GM23338 (cell line): ENCODE results near the gene CEP89. TPM values are rescaled to one million over a fixed set of nuclear protein-coding genes. Genes with fewer than 3 reads are reported as not detected.

ENCODE experiments used
- ATAC-seq: fragments of 200-7000 bp; cut with Tn5 transposase; 3 replicates; pipeline ENCODE4 v1.9.1; 2020
- DNase-seq: peaks from one replicate; pipeline ENCODE4 v3.0.0-alpha.2; 2015; ENCODE audit warnings: low spot score
- H2AFZ ChIP-seq: fragments of 200-600 bp; sonication (generic); 2 replicates; pipeline ENCODE4 v1.8.0; 2016; ENCODE audit warnings: antibody characterized with exemption, mild to moderate bottlenecking, moderate library complexity
- H3F3A ChIP-seq: fragments of 200-600 bp; sonication (generic); replicated peaks from 2 replicates; pipeline ENCODE4 v1.8.0; 2017; ENCODE audit warnings: antibody characterized with exemption, mixed run types, low read depth
- H3K27ac ChIP-seq: fragments of 200-600 bp; sonication (generic); 2 replicates; pipeline ENCODE4 v1.6.1; 2016; ENCODE audit warnings: low read depth
- H3K27me3 ChIP-seq: fragments of 200-600 bp; sonication (generic); 2 replicates; pipeline ENCODE4 v1.8.0; 2016; ENCODE audit warnings: mild to moderate bottlenecking, mixed run types, moderate library complexity; ENCODE audit not compliant: insufficient read depth
- H3K36me3 ChIP-seq: fragments of 200-600 bp; sonication (generic); 2 replicates; pipeline ENCODE4 v1.8.0; 2016; ENCODE audit warnings: mild to moderate bottlenecking; ENCODE audit not compliant: insufficient read depth
- H3K4me1 ChIP-seq: fragments of 200-600 bp; sonication (generic); 2 replicates; pipeline ENCODE4 v1.8.0; 2016; ENCODE audit warnings: mild to moderate bottlenecking, moderate library complexity; ENCODE audit not compliant: insufficient read depth
- H3K4me2 ChIP-seq: fragments of 200-600 bp; sonication (generic); 2 replicates; pipeline ENCODE4 v1.7.1; 2017; ENCODE audit warnings: mixed run types
- H3K4me3 ChIP-seq: fragments of 200-600 bp; sonication (generic); 2 replicates; pipeline ENCODE4 v1.6.1; 2016; ENCODE audit warnings: mixed run types
- H3K79me2 ChIP-seq: fragments of 200-600 bp; sonication (generic); replicated peaks from 2 replicates; pipeline ENCODE4 v1.8.0; 2017; ENCODE audit warnings: mild to moderate bottlenecking; ENCODE audit not compliant: insufficient read depth
- H3K9me2 ChIP-seq: fragments of 200-600 bp; sonication (generic); 2 replicates; pipeline ENCODE4 v1.8.0; 2017; ENCODE audit not compliant: insufficient read depth
- H4K20me1 ChIP-seq: fragments of 200-600 bp; sonication (generic); replicated peaks from 2 replicates; pipeline ENCODE4 v1.8.0; 2017; ENCODE audit warnings: mild to moderate bottlenecking; ENCODE audit not compliant: insufficient read depth
- H3K27ac Mint-ChIP-seq: 2 replicates; pipeline ENCODE4 v1.8.0; 2020; ENCODE audit warnings: inconsistent platforms, mild to moderate bottlenecking, moderate library complexity, mixed read lengths
- H3K27me3 Mint-ChIP-seq: 3 replicates; pipeline ENCODE4 v1.8.0; 2022; ENCODE audit warnings: low read depth, mild to moderate bottlenecking, moderate library complexity, mixed read lengths, inconsistent platforms; ENCODE audit not compliant: insufficient read depth, poor library complexity
- H3K36me3 Mint-ChIP-seq: 3 replicates; pipeline ENCODE4 v1.8.0; 2021; ENCODE audit warnings: low read depth, mild to moderate bottlenecking, inconsistent platforms, moderate library complexity, mixed read lengths
- H3K4me1 Mint-ChIP-seq: 3 replicates; pipeline ENCODE4 v1.8.0; 2020; ENCODE audit warnings: mild to moderate bottlenecking, inconsistent platforms, mixed read lengths
- H3K4me3 Mint-ChIP-seq: 3 replicates; pipeline ENCODE4 v1.8.0; 2021; ENCODE audit warnings: moderate library complexity, mild to moderate bottlenecking, inconsistent platforms, mixed read lengths
- H3K9me3 Mint-ChIP-seq: 3 replicates; pipeline ENCODE4 v1.8.0; 2020; ENCODE audit warnings: moderate library complexity, mild to moderate bottlenecking, inconsistent platforms, mixed read lengths
- CREB1 ChIP-seq: fragments of 250-450 bp; sonication (Bioruptor Pico); IDR thresholded peaks from 2 replicates; pipeline ENCODE4 v1.5.0; 2020; ENCODE audit warnings: low read depth, mild to moderate bottlenecking, moderate library complexity
- ETS1 ChIP-seq: IDR thresholded peaks from 2 replicates; pipeline ENCODE4 v1.6.1; 2016; ENCODE audit warnings: antibody characterized with exemption
- EZH2phosphoT487 ChIP-seq: fragments of 200-600 bp; sonication (generic); IDR thresholded peaks from one replicate; pipeline ENCODE4 v1.8.1; 2018; ENCODE audit warnings: antibody characterized with exemption; ENCODE audit not compliant: unreplicated experiment
- NANOG ChIP-seq: IDR thresholded peaks from 2 replicates; pipeline ENCODE4 v1.6.1; 2016; ENCODE audit warnings: antibody characterized with exemption, borderline replicate concordance
- POLR2AphosphoS5 ChIP-seq: IDR thresholded peaks from 2 replicates; pipeline ENCODE4 v1.6.1; 2016; ENCODE audit warnings: antibody characterized with exemption, low read depth
- ZNF114 ChIP-seq: fragments of 250-450 bp; sonication (Bioruptor Pico); IDR thresholded peaks from 2 replicates; pipeline ENCODE4 v1.5.0; 2020; ENCODE audit warnings: mild to moderate bottlenecking, moderate library complexity
- ZNF331 ChIP-seq: fragments of 250-450 bp; sonication (Bioruptor Pico); IDR thresholded peaks from 2 replicates; pipeline ENCODE4 v1.5.0; 2020; ENCODE audit warnings: low read depth, mild to moderate bottlenecking, moderate library complexity
- polyA plus RNA-seq: library from polyadenylated mRNA; unstranded; fragments of >200 nt; fragmentation: Nextera tagmentation; extraction: Ambion mirVana; gene quantifications from 2 replicates; pipeline ENCODE4 v1.2.1, GENCODE V29; 2016
- total RNA-seq: library from RNA; depleted of rRNA; stranded (reverse); fragments of >200 nt; shearing (Covaris generic); gene quantifications from 2 replicates; pipeline ENCODE4 v1.2.3, GENCODE V29; 2014
- TF ChIP-seq, protein P1 (sequence below): IDR thresholded peaks from one replicate; pipeline ENCODE4 v1.6.1; 2018; ENCODE audit warnings: antibody characterized with exemption; ENCODE audit not compliant: unreplicated experiment
- TF ChIP-seq, protein P2 (sequence below), 2 experiments: fragments of 200-600 bp in 1 of 2; sonication (generic) in 1 of 2; conservative IDR thresholded peaks; 2 replicates each; pipeline versions ENCODE4 v1.5.1 to v1.6.1; 2016 to 2017; ENCODE audit warnings: antibody characterized with exemption in 2 of 2, low read depth in 2 of 2, mild to moderate bottlenecking in 2 of 2, moderate library complexity in 1 of 2

The CEP89 gene
- total and polyA plus RNA-seq, 2 experiments from 2014 or later: 13.4 to 17.5 TPM

DNA sequence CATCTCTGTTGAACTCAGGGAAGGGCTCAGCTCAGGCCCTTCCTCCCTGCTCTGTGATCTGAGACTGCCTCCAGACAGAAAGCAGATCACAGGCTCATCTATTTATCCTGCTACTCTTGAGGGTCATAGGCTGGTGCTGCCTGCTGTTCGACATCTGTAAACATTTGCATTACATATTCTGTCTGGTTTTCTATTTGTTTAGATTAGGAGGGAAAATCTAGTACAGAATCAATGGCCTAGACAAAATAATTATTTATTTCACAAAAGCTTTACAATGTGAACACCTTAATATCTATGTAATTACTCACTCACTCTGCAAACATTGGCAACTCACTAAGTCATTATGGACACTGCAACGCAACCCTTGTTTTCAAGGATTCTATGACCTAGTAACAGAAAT lies 43.0 kb downstream of the CEP89 start:
- Histone ChIP-seq H3K4me1 (no peaks in the 10 kb centered on the region), H3K27ac (no peak overlapping the region), H3K27me3 (no peaks in the 10 kb centered on the region), H3K4me3 (no peak overlapping the region), H2AFZ (no peak overlapping the region), H3K36me3 (no peaks in the 10 kb centered on the region; the same call in 1 of the 2 replicates), H3K79me2 (no peaks in the 10 kb centered on the region), H3F3A (no peaks in the 10 kb centered on the region), H3K4me2 (no peak overlapping the region), H3K9me2 (no peaks in the 10 kb centered on the region), H4K20me1 (no peaks in the 10 kb centered on the region)
- H3K27me3 Mint-ChIP-seq: peaks cover 5% of the 10 kb centered on the region
- no peak overlapping the region for H3K4me3 Mint-ChIP-seq
- ATAC-seq (no peak), DNase-seq (no peak)
- TF ChIP-seq, protein P1, sequence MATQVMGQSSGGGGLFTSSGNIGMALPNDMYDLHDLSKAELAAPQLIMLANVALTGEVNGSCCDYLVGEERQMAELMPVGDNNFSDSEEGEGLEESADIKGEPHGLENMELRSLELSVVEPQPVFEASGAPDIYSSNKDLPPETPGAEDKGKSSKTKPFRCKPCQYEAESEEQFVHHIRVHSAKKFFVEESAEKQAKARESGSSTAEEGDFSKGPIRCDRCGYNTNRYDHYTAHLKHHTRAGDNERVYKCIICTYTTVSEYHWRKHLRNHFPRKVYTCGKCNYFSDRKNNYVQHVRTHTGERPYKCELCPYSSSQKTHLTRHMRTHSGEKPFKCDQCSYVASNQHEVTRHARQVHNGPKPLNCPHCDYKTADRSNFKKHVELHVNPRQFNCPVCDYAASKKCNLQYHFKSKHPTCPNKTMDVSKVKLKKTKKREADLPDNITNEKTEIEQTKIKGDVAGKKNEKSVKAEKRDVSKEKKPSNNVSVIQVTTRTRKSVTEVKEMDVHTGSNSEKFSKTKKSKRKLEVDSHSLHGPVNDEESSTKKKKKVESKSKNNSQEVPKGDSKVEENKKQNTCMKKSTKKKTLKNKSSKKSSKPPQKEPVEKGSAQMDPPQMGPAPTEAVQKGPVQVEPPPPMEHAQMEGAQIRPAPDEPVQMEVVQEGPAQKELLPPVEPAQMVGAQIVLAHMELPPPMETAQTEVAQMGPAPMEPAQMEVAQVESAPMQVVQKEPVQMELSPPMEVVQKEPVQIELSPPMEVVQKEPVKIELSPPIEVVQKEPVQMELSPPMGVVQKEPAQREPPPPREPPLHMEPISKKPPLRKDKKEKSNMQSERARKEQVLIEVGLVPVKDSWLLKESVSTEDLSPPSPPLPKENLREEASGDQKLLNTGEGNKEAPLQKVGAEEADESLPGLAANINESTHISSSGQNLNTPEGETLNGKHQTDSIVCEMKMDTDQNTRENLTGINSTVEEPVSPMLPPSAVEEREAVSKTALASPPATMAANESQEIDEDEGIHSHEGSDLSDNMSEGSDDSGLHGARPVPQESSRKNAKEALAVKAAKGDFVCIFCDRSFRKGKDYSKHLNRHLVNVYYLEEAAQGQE: no peak
- no peak for TF ChIP-seq NANOG
- H3K9me3 Mint-ChIP-seq: peaks cover 4% of the 10 kb centered on the region; the same call in 2 of the 3 replicates
- H3K4me1 Mint-ChIP-seq: no peaks in the 10 kb centered on the region; the same call in 2 of the 3 replicates
- no peak overlapping the region for H3K27ac Mint-ChIP-seq
- H3K36me3 Mint-ChIP-seq: peaks cover 37% of the 10 kb centered on the region

DNA sequence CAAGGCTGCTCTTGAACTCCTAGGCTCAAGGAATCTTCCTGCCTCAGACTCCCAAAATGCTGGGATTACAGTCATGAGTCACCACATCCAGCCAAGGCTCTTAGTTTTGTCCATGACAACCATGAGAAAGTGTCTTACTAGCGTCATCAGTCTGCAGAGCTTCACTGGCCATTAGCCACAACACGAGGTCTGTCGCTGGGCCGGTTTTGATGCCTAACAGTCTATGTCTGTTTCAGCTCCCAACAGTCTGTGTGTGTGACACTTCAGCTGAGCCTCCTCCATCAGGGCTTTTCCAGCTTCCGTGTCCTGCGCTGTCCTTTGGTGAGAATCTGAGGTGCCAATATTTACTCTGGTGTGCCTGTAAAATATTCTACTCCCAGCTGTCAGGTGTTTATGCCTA lies 47.6 kb downstream of the CEP89 start:
- H3K27me3 Mint-ChIP-seq: peaks cover 2% of the 10 kb centered on the region
- Histone ChIP-seq H3K4me2 (no peak overlapping the region), H3K36me3 (no peaks in the 10 kb centered on the region; the same call in 1 of the 2 replicates), H3F3A (peaks cover under 1% of the 10 kb centered on the region; the same call in 1 of the 2 replicates), H3K27me3 (no peaks in the 10 kb centered on the region), H3K9me2 (no peaks in the 10 kb centered on the region), H3K27ac (no peak overlapping the region), H3K4me3 (no peak overlapping the region), H4K20me1 (no peaks in the 10 kb centered on the region), H3K79me2 (no peaks in the 10 kb centered on the region), H3K4me1 (peaks cover 1% of the 10 kb centered on the region; the same call in 1 of the 2 replicates), H2AFZ (no peak overlapping the region)
- H3K27ac Mint-ChIP-seq: no peak overlapping the region
- H3K36me3 Mint-ChIP-seq: peaks cover 21% of the 10 kb centered on the region
- peaks cover under 1% of the 10 kb centered on the region for H3K4me1 Mint-ChIP-seq
- H3K9me3 Mint-ChIP-seq: peaks cover 4% of the 10 kb centered on the region; the same call in 2 of the 3 replicates
- H3K4me3 Mint-ChIP-seq: no peak overlapping the region
- DNase-seq: no peak
- ATAC-seq: no peak
- no peak for TF ChIP-seq EZH2phosphoT487
- TF ChIP-seq ZNF331 (CRISPR knock-in tag): no peak
- TF ChIP-seq, protein P2, sequence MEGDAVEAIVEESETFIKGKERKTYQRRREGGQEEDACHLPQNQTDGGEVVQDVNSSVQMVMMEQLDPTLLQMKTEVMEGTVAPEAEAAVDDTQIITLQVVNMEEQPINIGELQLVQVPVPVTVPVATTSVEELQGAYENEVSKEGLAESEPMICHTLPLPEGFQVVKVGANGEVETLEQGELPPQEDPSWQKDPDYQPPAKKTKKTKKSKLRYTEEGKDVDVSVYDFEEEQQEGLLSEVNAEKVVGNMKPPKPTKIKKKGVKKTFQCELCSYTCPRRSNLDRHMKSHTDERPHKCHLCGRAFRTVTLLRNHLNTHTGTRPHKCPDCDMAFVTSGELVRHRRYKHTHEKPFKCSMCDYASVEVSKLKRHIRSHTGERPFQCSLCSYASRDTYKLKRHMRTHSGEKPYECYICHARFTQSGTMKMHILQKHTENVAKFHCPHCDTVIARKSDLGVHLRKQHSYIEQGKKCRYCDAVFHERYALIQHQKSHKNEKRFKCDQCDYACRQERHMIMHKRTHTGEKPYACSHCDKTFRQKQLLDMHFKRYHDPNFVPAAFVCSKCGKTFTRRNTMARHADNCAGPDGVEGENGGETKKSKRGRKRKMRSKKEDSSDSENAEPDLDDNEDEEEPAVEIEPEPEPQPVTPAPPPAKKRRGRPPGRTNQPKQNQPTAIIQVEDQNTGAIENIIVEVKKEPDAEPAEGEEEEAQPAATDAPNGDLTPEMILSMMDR (conservative IDR thresholded peaks at IDR 0.05; ENCODE audit: low read depth in 2 of 2): no peak
- no peak for TF ChIP-seq ZNF114 (CRISPR knock-in tag)
- no peak for TF ChIP-seq ETS1
- TF ChIP-seq, protein P1: no peak
- no peak for TF ChIP-seq POLR2AphosphoS5
- TF ChIP-seq CREB1 (CRISPR knock-in tag): no peak
- no peak for TF ChIP-seq NANOG
